ENCODE measurements around the gene NDP.

Gene NDP, protein sequence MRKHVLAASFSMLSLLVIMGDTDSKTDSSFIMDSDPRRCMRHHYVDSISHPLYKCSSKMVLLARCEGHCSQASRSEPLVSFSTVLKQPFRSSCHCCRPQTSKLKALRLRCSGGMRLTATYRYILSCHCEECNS

GRCh38 chrX:43973249-43974099, at the start of gene NDP:
Gene NDP (minus strand): TSS chrX:43973390. CDS start chrX:43958645, 14,745 bp downstream.
- DNase-seq: no peak

- DNase-seq: no peak
Measured at GRCh38 chrX:44022964-44023363, 49.8 kb upstream of the NDP start.

- no peak for DNase-seq
Measured at GRCh38 chrX:44020693-44021092, 47.5 kb upstream of the NDP start.

GRCh38 chrX:44019911-44020310, 46.7 kb upstream of the NDP start:
- no peak for DNase-seq

DNA sequence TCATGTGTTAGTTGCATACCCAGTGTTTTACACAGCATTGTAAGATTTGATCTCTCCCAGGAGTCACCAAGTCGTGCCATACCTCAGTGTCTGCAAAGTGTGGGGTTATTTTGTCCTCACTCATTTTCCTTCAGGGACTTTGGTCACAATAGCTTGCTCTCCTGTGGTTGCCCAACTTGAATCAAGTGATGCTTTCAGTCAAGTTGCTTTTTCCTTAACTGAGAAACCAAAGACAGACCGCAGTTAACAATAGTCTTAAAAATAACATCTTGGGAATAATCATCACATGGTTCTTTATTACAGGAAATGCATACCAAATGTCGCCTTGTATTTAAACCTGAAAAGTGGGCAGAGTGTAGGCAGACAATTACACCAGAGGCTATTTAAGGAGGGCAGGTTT, 44.5 kb upstream of the NDP start:
- DNase-seq: no peak

- DNase-seq: no peak
Measured at GRCh38 chrX:44016906-44017305, 43.7 kb upstream of the NDP start.

- DNase-seq: no peak
Measured at GRCh38 chrX:44012484-44013096, 39.4 kb upstream of the NDP start.

GRCh38 chrX:44011506-44011905, 38.3 kb upstream of the NDP start:
- DNase-seq: no peak

DNA sequence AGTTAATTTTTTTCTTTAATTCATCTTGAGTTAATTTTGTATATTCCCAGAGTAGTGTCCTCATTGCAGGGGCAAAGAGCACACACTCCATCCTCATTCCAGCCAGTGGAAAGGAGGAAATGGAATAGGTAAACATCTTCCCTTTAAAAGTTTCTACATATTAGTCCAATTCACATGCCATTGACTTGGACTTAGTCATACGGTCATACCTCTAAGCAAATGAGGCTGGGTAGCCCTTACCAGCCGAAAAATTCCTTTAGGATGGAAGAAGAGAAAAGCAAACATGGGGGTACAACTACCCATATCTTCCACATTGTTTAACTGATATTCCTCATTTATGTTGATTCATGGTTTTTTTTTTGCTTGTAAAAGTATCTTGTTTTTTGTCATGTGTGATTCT, 37.4 kb upstream of the NDP start:
- no peak for DNase-seq

DNA sequence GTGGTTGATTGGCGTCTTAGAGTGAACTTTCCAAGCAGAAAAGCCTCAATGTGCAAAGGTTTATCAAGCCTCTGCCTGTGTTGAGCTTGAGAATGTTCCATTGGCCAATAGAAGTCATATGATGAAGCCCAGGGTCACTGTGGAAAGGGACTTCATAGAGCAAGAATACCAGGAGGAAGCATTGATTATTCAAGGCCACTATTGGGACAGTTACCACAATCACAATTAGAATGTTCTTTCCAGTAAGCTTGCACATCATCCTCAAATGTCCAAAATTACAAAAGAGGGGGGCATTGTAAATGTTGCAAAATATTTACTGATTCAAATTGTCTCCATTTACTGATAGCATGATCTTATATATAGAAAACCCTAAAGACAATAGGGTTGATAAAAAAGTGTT, 32.9 kb upstream of the NDP start:
- no peak for DNase-seq

GRCh38 chrX:44003975-44004374, 30.8 kb upstream of the NDP start:
- no peak for DNase-seq

DNA sequence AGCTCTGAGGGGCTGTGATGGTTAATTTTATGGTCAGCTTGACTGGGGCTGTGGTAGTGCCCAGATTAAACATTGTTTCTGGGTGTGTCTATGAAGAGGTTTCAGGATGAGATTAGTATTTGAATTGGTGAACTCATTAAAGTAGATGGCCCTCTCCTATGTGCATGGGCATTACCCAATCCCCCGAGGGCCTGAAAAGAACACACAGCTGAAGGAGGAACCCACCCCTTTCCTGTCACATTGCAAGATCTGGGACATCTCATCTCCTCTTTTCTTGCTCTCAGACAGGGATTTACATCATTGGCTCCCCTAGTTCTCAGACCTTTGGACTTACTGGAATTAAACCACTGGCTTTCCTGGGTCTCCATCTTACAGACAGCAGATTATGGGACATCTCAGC, 29.4 kb upstream of the NDP start:
- DNase-seq: no peak

- no peak for DNase-seq
Measured at GRCh38 chrX:43998374-43998773, 25.2 kb upstream of the NDP start.

DNA sequence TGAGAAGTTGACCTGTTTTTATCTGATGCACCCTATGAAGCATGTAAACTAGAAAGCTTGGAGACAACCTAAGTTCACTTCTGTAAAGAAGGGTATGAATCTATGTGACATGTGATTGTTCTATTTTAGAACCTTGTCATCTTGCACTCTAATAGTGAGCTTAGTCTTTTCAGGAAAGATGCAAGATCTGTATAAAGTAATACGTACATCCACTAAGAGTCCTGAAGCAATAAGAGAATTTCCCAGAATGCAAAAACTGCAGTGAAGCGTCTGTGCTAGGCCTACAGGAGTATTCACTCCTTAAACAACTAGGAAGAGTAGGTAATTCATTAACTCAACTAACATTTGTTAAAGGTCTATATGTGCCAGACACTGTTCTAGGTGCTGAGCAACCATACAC, 23.3 kb upstream of the NDP start:
- DNase-seq: no peak

GRCh38 chrX:43986083-43986482, 12.9 kb upstream of the NDP start:
- DNase-seq: no peak

GRCh38 chrX:43985511-43985910, 12.3 kb upstream of the NDP start:
- no peak for DNase-seq

DNA sequence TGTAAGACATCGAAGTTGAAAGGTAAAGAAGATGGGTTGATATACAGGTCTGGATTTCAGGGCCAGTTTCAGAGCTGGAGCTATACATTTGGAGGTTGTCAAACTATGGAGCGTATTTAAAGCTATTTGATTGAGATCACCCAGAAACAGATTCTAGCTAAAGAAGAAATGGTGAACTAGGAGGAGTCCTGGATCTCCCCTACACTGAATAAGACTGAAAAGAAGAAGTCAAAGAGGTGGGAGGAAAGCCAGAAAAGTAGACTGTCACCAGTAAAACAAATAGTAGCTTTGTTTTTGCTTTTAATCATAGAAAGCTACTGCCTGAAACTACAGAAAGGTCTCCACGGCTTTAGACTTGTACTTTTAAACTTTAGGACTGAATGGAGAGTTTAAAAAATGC, 5.0 kb upstream of the NDP start:
- no peak for DNase-seq

DNA sequence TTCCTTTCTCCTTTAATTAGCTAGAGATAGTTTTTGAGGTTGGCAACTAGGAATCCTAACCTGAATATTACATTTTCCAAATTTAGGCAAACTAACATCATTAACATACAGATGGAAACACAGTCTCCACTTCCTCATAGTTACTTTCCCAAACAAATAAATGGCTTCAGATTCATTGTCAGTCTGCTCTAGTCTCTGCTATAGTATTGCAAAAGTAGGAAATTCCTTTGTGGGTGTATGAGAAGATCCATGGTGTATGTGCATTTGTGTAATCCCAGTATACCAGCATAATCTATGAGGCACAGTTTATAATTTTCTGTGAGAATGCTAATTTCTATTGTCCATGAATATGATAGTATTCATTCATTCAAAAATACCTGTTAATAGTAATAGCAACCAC, 3.0 kb upstream of the NDP start:
- no peak for DNase-seq

DNA sequence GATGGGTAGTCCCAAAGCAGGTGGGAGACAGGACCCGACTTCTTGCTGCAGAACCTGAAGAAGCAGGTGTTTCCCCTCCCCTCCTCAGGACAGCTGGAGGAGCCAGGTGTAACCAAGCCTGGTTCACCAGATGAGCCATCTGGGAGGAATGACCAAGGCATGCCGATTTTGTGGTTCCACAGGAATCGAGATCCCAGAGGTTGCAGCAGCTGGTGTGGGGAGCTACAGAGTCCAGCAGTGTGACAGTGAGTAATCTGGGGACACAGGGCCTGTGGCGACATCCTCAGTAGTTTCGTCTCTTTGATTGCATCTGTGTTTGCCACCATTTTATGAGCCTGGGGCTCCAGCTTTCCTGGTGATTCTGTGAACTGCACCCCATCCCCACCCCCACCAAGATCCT, 2.6 kb upstream of the NDP start:
- no peak for DNase-seq

DNA sequence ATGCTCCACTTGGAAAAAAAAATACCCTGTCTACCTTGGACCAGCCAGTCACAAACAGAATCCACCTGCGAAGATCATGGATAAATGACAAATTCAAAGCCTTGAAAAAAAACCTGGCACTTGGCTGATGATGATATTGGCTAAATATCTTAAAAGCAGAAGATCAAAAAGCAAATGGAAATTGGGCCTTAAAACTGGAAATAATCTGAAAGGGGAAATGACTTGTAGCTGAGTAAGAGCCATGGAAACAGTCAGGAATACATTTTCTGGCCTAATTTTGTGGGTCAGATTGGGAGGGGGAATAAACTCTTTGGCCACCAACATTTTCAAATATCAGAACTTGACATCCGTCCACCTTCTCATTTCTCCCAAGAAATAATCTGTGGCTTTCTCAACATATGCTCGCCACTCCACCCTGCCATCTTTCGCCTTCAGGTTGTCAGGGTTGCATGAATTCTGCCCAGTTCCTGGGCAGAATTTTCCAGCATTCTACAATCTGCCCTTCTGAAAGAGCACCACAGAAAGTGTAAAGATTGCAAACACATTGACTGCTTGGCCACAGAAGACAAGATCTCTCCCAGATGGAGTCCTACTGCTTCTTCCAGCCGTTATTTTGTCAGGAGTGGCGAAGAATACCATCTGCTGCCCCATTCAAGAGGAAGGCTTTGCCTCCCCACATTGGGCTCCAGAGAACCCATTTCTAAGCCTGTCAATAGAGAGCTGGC, 1.7 kb upstream of the NDP start:
- no peak for DNase-seq

DNA sequence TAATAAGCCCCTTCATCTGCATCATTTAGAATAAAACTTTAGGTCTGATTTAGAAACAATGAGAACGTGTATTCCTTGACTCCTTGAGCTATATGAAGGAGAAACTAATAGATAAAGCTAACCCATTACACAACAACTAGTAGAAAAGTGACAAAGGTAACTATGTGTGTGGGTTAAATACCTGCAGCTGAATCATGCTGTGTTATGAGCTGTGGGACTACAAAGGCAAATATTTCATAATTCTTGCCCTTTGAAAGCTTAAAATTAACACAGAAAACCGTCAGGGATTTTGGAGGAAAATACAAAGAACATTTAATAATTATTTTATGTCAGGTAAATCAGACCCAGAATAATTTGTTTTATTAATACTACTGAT, 898 bp upstream of the NDP start:
- DNase-seq: no peak

GRCh38 chrX:43971966-43972961, 926 bp downstream of the NDP start:
- DNase-seq: no peak

DNA sequence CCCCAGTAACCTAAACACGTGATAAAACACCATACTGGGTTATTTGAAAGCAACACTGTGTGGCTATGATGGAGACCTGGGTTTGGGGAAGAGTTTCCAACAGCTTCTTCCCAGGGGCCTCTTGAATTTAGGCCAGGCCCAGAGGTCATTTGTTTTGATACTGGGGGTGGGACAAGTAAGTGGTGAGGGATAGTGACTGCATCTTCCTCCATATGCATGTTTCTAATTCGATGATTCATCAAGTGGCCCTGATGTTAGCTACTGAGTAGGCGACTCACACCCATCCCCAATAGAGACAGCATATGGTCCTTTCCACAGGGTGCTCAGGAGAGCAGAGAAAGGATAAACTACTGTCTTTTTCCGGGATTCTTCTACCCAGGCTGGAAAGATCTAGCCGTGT, 2.7 kb downstream of the NDP start:
- no peak for DNase-seq

Data from NCI-H526 treated with DMSO at 0.1 percent for 48 hours (cell line).